Lung (tissue), 12 donors: ENCODE data around the gene ITPR1. TPM values are rescaled to one million over a fixed set of nuclear protein-coding genes. Genes with fewer than 3 reads are reported as not detected.

Experiments used
- ATAC-seq: fragments of 200-7000 bp; cut with Tn5 transposase; one replicate; pipeline ENCODE4 v1.9.1; 2020; ENCODE audit warnings: moderate number of reproducible peaks; ENCODE audit not compliant: insufficient read depth, low FRiP score
- DNase-seq, 3 donors: peaks; one replicate each; pipeline ENCODE4 v3.0.0-alpha.2; 2013 to 2017
- H3K27ac ChIP-seq, 2 donors: one replicate each; pipeline ENCODE4 v1.5.1; 2013; ENCODE audit warnings: mild to moderate bottlenecking in 2 of 2, moderate library complexity in 2 of 2, control low read depth in 1 of 2, inconsistent platforms in 1 of 2, low read depth in 1 of 2, low read length in 1 of 2
- H3K27me3 ChIP-seq, 3 donors: one replicate each; pipeline ENCODE4 v1.5.1; 2013; ENCODE audit warnings: low read length in 2 of 3; ENCODE audit not compliant: control insufficient read depth in 3 of 3, insufficient read depth in 3 of 3
- H3K36me3 ChIP-seq, 4 donors: one replicate each; pipeline ENCODE4 v1.5.1; 2013; ENCODE audit warnings: low read length in 4 of 4, mild to moderate bottlenecking in 1 of 4, moderate library complexity in 1 of 4; ENCODE audit not compliant: control insufficient read depth in 4 of 4, insufficient read depth in 4 of 4
- H3K4me1 ChIP-seq, 5 donors: one replicate each; pipeline ENCODE4 v1.5.1; 2013; ENCODE audit warnings: low read length in 5 of 5, mild to moderate bottlenecking in 2 of 5, moderate library complexity in 1 of 5; ENCODE audit not compliant: control insufficient read depth in 5 of 5, insufficient read depth in 5 of 5
- H3K4me3 ChIP-seq: one replicate; pipeline ENCODE4 v1.5.1; 2013; ENCODE audit warnings: mild to moderate bottlenecking, control low read depth, moderate library complexity
- H3K9ac ChIP-seq, 2 donors: one replicate each; pipeline ENCODE4 v1.5.1; 2013; ENCODE audit warnings: low read length in 2 of 2, control low read depth in 1 of 2; ENCODE audit not compliant: insufficient read depth in 1 of 2
- H3K9me3 ChIP-seq, 4 donors: one replicate each; pipeline ENCODE4 v1.5.1; 2013; ENCODE audit warnings: low read length in 3 of 4, mild to moderate bottlenecking in 1 of 4, moderate library complexity in 1 of 4; ENCODE audit not compliant: control insufficient read depth in 4 of 4, insufficient read depth in 3 of 4
- WGBS, 2 donors: extraction: QIAGEN DNeasy Blood & Tissue Kit; methylation state at CpG; one replicate each; pipeline ENCODE4 v1.1.7; 2013; 5-methylcytosine and 5-hydroxymethylcytosine counted together
- polyA plus RNA-seq, 2 donors: library from polyadenylated mRNA; stranded (reverse); fragments of 200-250 nt; gene quantifications; one replicate each; pipeline ENCODE4 v1.2.1, GENCODE V29; 2013
- total RNA-seq, 2 donors: library from RNA; depleted of rRNA in 1 of 2; stranded (reverse); fragments of >200 nt in 1 of 2; gene quantifications; one replicate each; pipeline ENCODE4 v1.2.1, GENCODE V29; 2014 to 2021
- TF ChIP-seq, protein P1 (sequence below): IDR thresholded peaks from 2 replicates; pipeline ENCODE4 v1.5.1; 2012; ENCODE audit warnings: mild to moderate bottlenecking; ENCODE audit errors: control extremely low read depth, extremely low read depth
- donor health status: control.
- donor health status: control.
- donor health status: Bipolar disorder and iron deficiency.
- donor health status: healthy.
- donor health status: DM: yes; HTN: yes; CAD: no.

Gene ITPR1
- total and polyA plus RNA-seq, 4 donors: 12.4 to 152 (median 44.1) TPM

DNA sequence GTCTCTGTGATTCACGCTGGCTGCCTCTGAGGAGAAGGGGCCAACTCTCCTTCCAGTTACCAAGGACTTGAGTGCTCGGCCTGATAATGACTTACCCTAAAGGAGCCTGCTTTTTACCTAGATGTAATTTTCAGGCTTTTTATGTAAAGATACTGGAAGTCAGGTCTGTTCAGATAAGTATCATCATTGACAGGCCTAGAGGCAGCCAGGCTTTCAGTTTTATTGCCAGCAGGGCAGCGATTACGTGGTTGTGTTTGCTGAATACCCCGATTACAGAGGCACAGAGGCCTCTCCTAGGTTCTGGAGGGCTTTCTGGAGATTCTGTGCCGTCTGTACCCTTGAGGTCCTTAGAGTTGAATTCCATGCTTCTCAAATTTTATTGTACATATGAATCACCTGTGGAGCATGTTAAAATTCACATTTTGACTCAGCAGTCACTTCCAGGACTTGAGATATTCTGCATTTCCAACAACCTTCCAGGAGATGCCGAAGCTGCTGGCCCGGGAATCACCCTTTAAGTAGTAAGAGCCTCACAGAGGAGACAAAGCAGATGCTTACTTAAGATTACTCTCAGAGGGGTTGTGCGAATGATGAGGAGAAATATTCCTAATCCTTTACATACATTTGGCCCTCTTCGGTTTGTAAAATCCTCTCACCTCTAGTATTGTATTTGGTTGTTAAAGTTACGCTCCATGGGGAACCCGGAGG lies 326.0 kb downstream of the ITPR1 start:
- H3K9ac ChIP-seq: no peak overlapping the region
- peaks cover 0 to 4% (median 0%) of the 10 kb centered on the region in 5 donors for H3K4me1 ChIP-seq
- ATAC-seq: no peak
- no peak for DNase-seq
- TF ChIP-seq, protein P1, sequence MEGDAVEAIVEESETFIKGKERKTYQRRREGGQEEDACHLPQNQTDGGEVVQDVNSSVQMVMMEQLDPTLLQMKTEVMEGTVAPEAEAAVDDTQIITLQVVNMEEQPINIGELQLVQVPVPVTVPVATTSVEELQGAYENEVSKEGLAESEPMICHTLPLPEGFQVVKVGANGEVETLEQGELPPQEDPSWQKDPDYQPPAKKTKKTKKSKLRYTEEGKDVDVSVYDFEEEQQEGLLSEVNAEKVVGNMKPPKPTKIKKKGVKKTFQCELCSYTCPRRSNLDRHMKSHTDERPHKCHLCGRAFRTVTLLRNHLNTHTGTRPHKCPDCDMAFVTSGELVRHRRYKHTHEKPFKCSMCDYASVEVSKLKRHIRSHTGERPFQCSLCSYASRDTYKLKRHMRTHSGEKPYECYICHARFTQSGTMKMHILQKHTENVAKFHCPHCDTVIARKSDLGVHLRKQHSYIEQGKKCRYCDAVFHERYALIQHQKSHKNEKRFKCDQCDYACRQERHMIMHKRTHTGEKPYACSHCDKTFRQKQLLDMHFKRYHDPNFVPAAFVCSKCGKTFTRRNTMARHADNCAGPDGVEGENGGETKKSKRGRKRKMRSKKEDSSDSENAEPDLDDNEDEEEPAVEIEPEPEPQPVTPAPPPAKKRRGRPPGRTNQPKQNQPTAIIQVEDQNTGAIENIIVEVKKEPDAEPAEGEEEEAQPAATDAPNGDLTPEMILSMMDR: no peak
- peaks cover 2 to 8% (median 3%) of the 10 kb centered on the region in 4 donors for H3K9me3 ChIP-seq
- no peak overlapping the region for H3K4me3 ChIP-seq
- WGBS, 2 donors: 96 to 97% methylated on average over 12 of the region's 12 CpGs
- H3K36me3 ChIP-seq: peaks cover 0 to 28% (median 26%) of the 10 kb centered on the region in 4 donors
- no peaks in the 10 kb centered on the region for H3K27me3 ChIP-seq
- no peak overlapping the region for H3K27ac ChIP-seq

DNA sequence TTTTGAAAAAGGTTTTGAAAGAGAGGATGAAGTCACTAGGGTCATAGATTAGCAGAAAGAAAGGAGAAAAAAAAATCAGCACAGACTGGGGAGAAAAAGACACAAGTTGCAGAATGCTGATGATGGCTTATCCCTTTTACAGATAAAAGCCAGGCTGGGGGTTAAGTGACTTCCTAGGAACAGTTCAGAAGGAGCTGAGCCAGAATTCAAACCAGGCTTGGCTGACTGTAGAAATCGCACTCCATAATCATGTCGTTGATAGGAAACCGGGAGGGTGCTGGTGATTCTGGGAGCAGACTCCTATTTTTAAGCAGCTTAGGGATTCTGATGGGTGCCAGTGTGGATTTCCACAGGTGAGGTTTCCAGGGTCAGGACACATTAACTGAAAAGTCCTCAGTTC lies 326.6 kb downstream of the ITPR1 start:
- no peak for ATAC-seq
- H3K4me3 ChIP-seq: no peak overlapping the region
- H3K27me3 ChIP-seq: no peaks in the 10 kb centered on the region
- no peak overlapping the region for H3K9ac ChIP-seq
- TF ChIP-seq, protein P1: no peak
- peaks cover 0 to 9% (median 0%) of the 10 kb centered on the region in 5 donors for H3K4me1 ChIP-seq
- H3K36me3 ChIP-seq: peaks cover 0 to 25% (median 23%) of the 10 kb centered on the region in 4 donors
- H3K27ac ChIP-seq: no peak overlapping the region
- peaks cover 2 to 8% (median 3%) of the 10 kb centered on the region in 4 donors for H3K9me3 ChIP-seq
- 59 to 80% methylated on average over 3 of the region's 3 CpGs for WGBS, 2 donors
- no peak for DNase-seq

DNA sequence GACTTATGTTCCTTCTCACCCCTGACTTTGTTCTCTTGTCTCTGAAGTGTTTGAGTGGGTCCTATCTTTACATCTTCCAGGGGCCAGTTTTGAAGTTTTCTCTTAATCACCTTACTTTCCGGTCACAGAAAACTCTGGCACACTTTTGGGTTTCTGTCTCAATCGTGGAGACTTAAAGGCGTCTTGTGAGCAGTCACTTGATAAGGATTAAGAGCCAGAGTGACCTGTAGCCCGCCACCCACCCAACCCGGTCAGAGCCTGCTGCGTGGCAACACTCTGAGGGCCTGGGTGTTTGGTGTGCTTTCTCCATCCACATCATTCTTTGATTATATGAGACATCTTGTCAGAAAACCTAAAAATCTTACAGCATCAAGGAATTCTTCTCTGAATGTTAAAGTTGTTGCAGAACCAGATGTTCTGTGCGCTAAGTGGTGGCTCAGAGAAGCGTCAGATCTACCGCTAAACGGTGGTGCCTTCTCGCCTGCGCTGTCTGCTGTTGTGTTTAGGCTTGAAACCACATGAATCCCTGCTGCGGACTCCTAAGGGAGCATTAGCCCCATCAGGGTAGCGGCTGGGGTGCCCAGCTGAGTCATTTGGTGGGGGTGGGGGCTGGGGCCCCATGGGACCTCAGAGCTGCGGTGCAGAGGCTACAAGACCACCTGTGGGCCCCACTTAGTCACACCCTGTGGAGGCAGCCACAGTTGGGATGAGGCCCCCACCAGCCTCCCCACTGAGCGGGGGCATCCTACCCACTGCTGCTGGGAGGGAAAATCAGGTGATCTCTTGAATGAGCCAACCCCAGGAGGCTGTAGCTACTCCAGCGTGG lies 327.4 kb downstream of the ITPR1 start:
- WGBS, 2 donors: 95 to 96% methylated on average over 17 of the region's 17 CpGs
- TF ChIP-seq, protein P1: no peak
- no peaks in the 10 kb centered on the region for H3K27me3 ChIP-seq
- no peak overlapping the region for H3K9ac ChIP-seq
- DNase-seq (no peak), ATAC-seq (no peak)
- H3K9me3 ChIP-seq: peaks cover 2 to 8% (median 3%) of the 10 kb centered on the region in 4 donors
- no peak overlapping the region for H3K27ac ChIP-seq
- peaks cover 0 to 22% (median 21%) of the 10 kb centered on the region in 4 donors for H3K36me3 ChIP-seq
- H3K4me1 ChIP-seq: peaks cover 0 to 10% (median 5%) of the 10 kb centered on the region in 5 donors
- H3K4me3 ChIP-seq: no peak overlapping the region
